HG03442 (cell line): ENCODE results near the gene NLRC3.
"Not testable (repeated sequence)": the region's sequence is repeated elsewhere in the genome, so short reads cannot be mapped to it uniquely, and the experiment has no call there.

Experiments used
- ATAC-seq: cut with Tn5 transposase; IDR thresholded peaks from one replicate; pipeline ENCODE4 v1.9.1; 2021; ENCODE audit warnings: mild to moderate bottlenecking, moderate library complexity; ENCODE audit not compliant: unreplicated experiment

NLRC3 gene

DNA sequence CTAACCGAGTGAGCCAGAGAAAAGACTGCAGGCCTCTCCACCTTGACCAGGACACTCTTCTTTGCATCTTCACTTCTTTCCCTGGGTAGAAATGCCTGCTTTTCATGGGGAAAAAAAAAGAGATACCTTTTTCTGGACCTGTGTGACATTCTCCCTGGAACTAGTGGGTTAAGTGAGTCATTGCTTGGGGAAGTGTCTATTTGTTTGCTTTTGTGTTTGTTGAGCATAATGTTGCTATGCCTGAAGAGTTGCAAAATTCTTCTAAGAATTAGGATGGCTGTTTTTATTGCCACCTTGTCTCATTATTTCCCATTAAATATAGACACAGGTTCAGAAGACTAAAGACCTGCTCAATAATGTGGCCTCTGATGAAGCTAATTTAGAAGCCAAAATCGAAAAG, 57.6 kb downstream of the NLRC3 start:
- ATAC-seq = no peak

- no peak for ATAC-seq
Measured at GRCh38 chr16:3518986-3519348, 58.2 kb downstream of the NLRC3 start.

DNA sequence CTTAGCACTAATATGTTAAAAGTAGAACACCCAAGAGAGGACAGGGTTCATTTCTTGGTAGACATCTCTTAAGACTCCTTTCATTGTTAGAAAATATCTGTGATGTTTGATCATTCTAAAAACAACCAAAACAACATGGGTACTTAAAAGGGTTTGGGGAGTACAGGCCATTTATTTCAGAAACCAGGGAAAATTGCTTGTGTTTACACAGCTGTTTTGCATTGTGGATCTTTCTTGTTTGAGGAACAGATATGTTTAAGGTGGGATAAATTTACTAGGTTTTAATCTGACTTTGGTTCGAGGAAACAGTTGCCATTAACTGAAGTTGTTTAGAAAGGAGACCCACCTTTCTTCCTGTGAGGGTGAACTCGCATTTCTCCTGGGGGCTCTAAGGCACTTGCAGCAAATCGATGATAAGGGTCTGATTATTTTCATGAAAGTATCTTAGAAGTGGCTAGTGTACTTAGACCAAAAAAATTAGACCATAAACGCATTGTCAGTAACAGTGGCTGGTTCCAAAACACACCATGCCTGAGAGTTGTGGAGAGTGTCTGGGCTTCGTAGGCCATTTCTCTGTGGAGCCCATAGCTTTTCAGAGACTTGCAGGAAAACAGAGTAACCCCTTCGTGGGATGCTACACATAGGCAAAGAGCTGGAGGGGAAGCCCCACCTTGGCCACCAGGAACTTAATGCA, 58.8 kb downstream of the NLRC3 start:
- ATAC-seq = no peak

- ATAC-seq = no peak
Measured at GRCh38 chr16:3515897-3516296, 61.3 kb downstream of the NLRC3 start.

GRCh38 chr16:3514621-3515020, 62.6 kb downstream of the NLRC3 start:
- no peak for ATAC-seq

DNA sequence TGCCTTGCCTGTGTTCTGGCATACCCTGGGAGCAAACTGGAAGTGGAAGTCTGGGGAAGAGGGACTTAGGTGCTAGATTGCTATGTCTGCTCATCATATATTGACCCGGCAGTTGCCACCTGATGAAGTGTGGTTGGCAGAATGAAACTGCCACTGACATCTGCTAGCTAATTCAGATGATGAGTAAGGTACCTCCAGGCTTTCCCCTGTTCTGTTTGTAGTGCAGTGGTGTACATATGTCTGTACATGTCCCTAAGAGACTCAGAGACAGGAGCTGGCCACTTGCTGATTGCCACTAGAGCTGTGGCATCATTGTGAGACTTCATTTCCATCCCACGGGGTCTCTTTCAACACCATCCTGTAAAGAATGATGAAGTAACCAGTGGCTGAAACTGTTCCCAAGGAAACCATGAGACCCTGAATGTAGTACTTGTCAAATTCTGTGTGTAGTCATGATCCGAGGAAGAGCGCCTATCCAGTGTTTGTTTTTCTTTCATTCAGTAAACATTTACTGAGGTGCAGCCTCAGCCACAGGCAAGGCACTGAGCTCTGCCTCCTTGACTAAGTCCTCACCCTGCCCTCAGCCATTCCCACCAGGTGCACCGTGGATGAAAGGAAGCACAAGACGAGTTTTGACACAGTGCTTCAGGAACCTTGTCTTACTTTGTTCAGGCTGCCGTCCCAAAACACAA, 63.2 kb downstream of the NLRC3 start:
- ATAC-seq = no peak

GRCh38 chr16:3511286-3512180, 65.7 kb downstream of the NLRC3 start:
- ATAC-seq = no peak

GRCh38 chr16:3510416-3510815, 66.8 kb downstream of the NLRC3 start:
- no peak for ATAC-seq

DNA sequence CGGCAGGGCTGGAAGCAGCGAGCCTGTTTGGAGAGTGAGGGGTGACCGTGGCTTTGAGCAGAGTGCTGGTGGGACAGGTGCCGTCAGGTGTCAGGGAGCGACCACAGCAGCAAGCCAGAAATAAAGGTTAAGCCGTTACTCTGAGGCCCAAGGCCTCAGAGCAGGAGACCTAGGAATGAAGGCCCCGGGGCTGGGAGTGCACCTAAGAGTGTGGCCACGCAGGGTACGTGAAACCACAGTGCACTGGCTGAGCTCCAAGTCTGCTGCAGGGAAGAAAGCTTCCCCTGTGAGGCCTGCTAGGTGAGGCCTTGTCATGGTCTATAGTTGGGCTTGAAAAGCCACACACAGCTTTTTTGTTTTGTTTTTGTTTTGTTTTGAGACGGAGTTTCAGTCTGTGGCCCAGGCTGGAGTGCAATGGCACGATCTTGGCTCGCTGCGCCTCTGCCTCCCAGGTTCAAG, 67.7 kb downstream of the NLRC3 start:
- peak; percentile 42 for ATAC-seq

DNA sequence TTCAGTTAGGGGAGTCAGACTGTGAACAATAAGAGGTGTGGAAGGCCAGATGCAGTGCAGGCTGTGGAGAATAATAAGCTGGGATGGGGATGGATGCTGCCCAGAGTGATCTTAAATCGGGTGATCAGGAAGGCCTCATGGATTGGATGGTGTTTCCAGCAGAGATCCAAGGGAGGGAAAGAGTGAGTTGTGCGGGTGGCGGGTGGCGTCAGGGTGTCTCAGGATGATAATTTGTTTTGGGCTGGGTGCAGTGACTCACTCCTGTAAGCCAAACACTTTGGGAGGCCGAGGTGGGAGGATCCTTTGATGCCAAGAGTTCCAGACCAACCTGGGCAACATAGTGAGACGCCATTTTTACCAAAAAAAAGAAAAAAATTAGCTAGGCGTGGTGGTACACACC, 68.5 kb downstream of the NLRC3 start:
- ATAC-seq = no peak

DNA sequence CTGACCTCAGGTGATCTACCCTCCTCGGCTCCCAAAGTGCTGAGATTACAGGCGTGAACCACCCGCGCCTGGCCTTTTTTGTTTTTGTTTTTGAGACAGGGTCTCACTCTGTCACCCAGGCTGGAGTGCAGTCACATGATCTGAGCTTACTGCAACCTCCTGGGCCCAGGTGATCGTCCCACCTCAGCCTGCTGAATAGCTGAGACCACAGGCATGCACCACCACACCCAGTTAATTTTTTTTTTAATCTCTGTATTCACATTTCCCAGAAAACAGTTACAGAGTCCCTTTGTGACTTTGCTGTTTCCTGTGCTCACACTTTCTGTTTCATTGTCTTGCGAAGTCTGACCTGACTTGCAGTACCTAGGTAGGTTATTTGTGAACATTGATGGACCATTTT, 73.7 kb downstream of the NLRC3 start:
- no peak for ATAC-seq

GRCh38 chr16:3501783-3502400, 75.3 kb downstream of the NLRC3 start:
- no peak for ATAC-seq

GRCh38 chr16:3501412-3501761, 75.8 kb downstream of the NLRC3 start:
- ATAC-seq = not testable (repeated sequence)

DNA sequence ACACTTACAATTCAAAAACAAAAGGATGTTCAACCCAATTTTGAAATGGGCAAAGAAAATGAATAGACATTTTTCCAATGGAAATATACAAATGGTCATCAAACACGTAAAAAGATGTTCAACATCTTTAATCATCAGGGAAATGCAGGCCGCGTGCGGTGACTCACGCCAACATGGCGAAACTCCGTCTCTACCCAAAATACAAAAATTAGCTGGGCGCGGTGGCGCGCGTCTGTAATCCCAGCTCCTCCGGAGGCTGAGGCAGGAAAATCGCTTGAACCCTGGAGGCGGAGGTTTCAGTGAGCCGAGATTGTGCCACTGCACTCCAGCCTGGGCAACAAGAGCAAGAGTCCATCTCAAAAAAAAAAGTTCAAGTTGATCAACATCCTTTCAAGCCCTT, 78.2 kb downstream of the NLRC3 start:
- ATAC-seq = no peak

DNA sequence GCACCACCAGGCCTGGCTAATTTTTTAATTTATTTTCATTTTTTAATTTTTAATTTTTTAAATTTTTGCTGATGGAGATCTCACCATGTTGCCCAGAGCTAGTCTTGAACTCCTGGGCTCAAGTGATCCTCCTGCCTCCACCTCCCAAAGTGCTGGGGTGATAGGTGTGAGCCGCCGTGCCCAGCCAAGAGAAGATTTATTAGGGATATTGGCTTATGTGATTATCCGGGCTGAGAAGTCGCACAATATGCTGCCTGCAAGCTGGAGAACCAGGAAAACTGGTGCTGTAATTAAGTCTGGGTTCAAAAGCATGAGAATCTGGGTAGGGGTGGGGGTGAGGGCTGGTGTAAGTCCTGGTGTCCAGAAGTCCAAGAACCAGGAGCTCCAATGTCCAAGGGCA, 79.4 kb downstream of the NLRC3 start:
- ATAC-seq = no peak

DNA sequence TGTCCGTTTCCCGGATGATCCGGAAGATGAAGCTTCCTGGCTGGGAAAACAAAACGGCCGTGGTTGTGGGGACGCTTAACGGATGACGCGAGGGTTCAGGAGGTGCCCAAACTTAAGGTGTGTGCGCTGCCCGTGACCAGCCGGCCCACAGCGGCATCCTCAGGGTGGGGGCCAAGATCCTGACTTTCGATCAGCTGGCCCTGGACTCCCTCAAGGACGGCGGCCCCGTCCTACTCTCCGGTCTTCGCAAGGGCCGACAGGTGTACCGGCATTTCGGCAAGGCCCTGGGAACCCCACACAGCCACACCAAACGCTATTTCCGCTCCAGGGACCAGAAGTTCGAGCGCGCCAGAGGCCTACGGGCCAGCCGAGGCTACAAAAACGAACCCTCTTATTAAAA, 80.8 kb downstream of the NLRC3 start:
- ATAC-seq = no peak

GRCh38 chr16:3495176-3495575, 82.0 kb downstream of the NLRC3 start, which contains the start of gene C16orf90:
C16orf90 (minus strand) TSS chr16:3495489; CDS start chr16:3495421, 68 bp downstream.
- no peak for ATAC-seq

DNA sequence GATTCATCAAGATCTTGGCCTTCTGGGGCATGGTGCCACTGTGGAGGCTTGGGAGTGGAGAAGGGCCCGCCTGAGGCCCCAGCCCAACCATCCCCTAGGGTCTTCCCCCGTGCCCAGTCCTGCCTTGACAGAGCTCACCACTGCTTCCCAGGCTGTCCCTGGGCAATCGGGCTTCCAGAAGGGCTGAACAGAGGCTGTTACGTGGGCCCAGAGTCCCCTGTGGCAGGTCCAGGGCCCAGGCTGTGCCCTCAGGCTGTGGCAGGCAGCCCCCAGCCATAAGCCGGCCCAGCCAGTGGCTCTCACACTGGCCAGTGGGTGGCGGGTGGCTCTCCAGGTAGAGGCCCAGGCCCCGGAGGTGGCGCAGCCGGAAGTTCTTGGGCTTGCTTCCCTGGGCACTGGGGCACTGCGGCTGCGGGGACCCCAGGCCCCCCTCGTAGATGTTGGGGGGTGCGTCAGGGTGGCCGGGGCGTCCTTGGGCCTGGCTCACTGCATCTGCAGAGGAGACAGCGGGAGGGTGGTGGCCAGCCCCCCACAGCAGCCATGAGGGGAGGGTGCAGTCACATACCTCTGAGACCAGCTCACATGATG, 82.7 kb downstream of the NLRC3 start:
- no peak for ATAC-seq

GRCh38 chr16:3492356-3492755, 84.8 kb downstream of the NLRC3 start:
- no peak for ATAC-seq

DNA sequence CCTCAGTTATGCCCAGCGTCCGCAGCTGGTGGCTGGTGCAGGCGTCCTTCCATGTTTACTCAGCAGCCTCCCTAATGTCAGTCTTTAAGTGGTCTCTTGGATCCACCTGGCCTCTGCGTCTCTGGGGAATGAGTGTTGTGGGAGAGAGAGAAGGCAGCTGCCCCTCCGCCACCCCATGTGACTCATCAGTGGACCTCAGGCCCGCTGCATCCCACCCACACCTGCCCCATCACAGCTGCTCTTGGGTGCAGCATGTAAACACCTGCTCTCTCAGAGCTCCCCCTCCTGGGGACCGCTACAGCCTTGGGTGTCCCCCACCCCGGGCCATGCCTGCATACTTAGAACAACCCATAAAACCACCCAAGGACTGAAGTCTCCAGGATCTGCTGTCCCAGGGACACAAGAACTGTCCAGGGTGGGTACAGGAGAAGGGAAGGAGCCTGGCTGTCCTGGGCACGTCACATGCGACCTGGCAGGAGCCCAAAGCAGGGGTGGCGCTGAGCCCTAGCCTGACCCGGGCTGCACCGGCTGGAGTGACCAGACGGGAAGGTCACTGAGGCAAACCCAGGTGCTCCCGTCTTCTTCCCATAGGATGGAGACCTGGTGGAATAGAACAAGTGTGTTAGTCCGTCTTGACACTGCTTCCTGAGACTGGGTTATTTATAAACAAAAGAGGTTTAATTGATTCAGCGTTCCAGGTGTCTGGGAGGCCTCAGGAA, 86.1 kb downstream of the NLRC3 start:
- ATAC-seq = no peak
